RCC 7860 (cell line): ENCODE data around the gene SULF2.

Experiments used
- DNase-seq: peaks from one replicate; pipeline ENCODE4 v3.0.0-alpha.2; 2015; ENCODE audit warnings: low spot score
- FAIRE-seq: peaks from 2 replicates; lab custom pipeline; 2012; peaks lifted over from hg19 to GRCh38; lab: Jason Lieb, UNC

SULF2 gene

DNA sequence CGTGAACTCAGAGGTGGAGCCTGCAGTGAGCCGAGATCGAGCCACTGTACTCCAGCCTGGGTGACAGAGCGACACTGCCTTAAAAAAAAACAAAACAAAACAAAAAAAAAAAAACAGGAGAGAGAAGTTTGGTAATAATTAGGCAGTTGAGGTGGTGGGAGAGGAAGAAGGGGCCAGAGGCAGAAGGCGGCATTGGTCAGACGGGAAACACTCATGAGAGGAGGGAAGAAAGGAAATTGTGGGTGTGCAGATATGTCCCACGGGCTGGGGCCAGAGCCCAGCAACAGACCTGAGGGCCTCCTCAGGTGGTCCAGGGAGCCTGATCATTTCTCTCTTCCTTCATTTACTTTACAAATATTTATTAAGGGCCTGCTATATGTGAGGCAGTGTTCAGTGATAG lies 20.0 kb downstream of the SULF2 start:
- FAIRE-seq: no peak
- no peak for DNase-seq

DNA sequence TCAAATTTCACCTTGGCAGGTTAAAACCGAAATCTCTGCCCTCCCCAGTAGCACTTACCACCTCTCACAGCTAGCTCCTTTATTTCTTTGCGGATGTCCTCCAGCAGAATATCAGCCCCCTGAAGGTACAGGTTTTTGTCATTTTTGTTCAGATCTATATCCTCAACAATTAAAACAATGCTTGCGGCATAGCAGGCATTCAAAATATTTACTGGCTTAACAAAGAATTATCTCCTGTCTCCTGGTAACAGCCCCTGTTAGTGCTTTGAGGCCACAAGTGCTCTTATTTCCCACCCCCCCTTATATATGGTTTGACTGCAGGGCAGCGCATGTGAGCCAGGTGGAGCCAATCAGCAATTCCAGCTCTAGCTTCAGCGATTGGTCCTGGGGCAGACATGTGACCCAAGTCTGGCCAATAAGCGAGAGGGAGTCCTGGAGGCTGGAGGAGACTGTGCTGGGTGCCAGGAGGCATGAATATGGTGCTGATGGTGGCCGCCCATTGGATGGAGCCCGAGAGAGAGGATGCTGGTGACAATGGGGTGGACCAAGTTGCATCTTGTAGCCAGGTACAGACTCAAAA lies 21.0 kb downstream of the SULF2 start:
- FAIRE-seq (no peak), DNase-seq (no peak)

DNA sequence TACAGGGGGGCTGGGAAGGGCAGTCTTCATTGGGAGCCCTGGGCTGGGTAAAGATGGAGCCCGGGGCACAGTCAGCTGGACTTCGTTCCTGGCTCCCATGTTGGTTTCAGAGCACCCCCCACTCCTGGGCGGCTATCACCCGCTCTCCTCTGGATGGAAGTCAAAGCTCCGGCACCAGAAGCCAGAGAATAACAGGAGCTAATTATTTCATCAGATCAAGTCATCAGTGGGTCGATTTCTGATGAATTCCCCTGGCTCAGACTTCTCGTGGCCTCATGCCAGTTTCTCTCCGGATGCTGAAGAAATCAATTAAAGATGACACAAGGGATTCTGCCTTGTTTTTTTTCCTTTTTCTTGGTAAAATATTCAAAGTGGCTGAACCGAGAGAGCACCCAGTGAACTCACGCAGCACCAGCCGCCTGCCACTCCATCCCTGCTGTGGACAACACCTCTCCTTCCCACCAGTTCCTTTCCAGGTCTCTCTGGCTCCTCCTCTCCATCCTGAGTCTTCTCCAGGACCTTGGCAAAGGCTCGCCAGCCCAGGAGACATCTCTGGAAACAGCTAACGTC lies 22.5 kb downstream of the SULF2 start:
- DNase-seq: no peak
- no peak for FAIRE-seq

DNA sequence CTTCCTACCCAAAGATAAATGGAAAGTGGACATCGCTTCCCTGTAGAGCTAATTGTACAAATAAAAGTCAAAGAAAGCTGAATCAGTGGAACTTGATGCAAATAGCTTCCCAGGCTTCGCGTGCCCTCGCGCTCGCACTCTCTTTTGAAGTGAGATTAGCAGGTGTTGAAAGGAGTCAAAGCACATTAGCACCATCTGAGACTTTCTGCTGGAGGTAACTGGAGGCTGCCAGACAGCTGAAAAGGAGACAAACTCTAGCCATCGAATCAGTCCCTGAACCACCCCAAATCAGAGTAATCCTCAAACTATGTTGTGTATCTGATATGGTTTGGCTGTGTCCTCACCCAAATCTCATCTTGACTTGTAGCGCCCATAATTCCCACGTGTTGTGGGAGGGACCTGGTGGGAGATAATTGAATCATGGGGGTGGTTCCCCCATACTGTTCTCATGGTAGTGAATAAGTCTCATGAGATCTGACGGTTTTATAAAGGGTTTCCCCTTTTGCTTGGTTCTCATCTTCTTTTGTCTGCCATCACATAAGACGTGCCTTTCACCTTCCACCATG lies 23.7 kb downstream of the SULF2 start:
- DNase-seq: no peak
- no peak for FAIRE-seq

DNA sequence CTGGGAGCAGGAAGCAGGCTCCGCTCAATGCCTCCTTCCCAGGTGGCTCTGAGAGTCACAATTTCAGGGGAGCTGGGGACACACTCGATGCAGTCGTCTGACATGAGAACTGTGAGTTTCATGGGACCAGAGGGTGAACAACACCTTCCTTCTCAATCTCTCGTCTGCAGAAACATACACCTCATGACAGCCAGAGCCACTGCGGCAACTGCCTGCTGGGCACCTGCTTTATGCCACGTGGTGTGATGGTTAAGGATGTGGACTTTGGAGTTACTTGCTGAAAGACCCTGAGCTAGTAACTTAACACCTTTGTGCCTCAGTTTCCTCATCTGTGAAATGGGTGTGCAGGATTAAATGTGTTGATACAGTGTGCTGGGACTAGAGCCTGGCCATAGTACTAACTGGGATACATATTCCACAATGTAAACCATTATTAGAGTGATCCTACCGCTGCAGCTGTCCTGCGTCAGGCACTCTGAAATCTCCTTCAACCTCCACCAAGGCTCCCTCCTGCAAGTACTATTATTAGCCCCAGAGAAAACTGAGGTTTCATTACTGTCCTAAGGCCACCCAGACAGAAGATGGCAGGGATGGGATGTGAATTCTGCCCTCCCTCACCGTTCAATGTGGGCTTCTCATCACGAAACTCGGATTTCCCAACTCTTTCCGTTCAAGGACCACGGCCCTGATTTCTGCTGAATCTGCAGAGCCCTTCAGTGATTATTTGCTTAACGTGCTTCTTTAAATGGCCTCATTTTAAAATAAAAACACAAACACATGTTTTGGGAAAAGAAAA lies 24.4 kb downstream of the SULF2 start:
- no peak for DNase-seq
- no peak for FAIRE-seq

DNA sequence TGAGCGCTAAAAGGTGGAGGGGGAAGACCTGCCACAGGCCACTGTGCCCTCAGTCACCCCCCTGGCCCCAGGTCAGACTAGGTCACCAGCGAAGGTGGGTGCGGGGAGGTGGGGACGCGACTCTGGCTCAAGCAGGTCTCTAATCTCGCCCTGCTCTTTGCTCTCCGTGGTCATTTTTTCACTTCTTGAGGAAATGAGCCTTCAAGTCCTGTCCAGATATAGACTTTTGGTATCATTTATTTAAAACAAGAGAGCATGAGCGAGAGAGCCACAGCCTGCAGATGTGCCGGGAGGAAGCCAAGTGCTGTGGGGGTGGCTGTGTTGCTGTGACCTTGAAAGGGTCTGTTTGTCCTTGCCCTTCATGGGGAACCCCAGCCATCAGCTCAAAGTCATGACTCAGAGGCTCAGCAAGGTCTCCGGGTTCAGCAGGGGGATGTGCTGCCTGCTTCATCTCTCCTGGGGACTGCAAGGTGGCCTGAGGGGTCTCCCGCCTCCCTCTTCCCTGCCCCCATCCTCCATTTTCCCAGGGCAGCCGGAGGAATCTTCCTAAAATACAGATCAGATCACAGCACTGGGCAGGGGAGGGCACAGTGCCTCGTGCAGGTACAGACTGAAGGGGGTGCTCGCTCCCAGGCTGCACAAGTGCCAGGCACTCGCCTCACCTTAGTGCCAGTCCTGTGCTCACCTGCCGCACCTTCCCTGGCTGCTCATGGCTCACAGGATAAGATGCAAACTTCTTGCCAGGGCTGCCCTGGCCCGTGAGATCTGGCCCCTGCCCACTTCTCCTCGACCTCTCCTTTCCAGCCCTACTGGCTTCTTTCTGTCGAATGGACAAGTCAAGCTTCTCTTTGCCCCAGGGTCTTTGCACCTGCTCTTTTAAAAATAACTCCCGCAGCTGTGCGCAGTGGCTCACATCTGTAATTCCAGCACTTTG lies 26.5 kb downstream of the SULF2 start:
- no peak for FAIRE-seq
- no peak for DNase-seq

DNA sequence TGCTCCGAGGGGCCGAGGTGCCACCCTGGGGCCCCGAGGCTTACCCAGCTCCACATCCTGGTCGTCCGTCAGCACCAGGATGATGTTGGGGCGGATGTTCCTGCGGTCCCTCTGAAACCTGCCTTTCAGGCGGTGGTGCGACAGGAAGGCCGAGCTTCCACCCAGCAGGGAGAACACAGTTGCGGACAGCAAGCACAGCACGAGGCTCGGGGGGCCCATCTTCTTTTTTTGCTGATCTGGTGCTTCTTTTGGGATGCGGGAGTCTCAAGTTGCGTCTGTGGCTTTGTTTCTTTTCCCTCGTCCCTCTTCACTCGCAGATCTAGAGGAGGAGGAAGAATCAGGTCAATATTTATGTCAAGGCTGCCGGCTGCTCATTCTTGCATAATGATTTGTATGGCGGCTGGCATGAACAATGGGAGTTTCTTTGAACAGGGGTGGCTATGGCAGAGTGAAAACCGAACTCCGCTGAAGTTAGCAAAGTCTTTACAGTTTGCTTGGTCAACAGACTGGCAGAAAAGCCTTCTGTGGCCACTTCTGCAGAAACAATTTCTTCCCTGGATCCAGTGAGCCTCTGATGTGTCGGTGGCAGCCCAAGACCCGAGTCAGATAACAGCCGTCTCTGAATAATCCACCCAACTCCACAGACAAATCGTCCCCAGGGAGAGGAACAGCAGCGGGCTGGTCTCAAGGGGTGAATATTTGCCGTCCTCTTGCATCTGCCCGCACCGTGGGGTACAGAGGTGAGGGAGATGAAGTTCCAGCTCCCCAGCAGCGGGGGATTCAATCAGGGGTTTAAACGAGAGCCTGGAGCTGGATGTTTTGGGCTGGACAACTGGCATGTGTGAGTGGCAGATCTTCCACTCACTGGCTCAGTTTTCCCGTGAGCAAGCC lies 27.9 kb downstream of the SULF2 start:
- no peak for FAIRE-seq
- no peak for DNase-seq

DNA sequence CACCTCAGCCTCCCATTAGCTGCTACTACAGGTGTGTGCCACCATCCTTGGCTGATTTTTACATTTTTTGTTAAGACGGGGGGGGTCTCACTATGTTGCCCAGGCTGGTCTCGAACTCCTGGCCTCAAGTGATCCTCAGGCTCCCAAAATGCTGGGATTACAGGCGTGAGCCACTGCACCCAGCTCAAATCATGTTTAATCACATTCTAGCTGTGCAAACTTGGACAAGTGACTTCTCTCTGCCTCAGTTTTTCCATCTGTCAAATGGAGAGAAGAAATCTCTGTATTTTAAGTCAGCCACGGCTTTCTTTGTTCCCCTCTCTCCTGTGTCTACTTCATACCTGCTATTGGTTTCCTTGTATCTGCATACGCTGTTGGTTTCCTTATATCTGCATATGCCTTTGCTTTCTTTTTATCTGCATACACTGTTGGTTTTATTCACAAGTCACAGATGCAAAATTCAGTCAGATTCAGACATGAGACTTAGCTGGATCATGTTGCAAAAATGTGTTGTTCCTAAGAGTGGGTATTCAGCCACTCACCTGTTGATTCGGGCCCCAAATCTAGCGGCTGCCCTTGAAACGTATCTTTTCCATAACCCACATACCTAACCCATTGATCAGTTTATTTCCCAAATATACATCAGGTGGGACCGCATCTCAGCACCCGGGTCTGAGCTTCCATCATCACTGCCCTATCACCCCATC lies 30.2 kb downstream of the SULF2 start:
- no peak for FAIRE-seq
- no peak for DNase-seq

DNA sequence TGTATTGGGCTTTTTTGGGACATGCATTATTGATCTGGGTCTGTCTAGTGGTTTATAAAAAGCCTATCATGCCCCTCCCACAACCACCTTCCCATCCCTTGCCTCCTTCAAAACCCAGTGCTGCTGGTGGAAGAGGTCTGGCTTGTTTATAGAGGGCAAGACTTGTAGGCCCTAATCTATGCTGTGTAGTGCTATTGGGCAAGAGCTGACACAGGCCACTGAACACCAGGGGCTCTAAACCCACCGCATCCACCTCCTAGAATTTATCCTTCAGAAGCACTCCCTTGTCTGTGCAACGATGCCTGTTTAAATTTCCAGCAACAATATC lies 30.9 kb downstream of the SULF2 start:
- no peak for DNase-seq

DNA sequence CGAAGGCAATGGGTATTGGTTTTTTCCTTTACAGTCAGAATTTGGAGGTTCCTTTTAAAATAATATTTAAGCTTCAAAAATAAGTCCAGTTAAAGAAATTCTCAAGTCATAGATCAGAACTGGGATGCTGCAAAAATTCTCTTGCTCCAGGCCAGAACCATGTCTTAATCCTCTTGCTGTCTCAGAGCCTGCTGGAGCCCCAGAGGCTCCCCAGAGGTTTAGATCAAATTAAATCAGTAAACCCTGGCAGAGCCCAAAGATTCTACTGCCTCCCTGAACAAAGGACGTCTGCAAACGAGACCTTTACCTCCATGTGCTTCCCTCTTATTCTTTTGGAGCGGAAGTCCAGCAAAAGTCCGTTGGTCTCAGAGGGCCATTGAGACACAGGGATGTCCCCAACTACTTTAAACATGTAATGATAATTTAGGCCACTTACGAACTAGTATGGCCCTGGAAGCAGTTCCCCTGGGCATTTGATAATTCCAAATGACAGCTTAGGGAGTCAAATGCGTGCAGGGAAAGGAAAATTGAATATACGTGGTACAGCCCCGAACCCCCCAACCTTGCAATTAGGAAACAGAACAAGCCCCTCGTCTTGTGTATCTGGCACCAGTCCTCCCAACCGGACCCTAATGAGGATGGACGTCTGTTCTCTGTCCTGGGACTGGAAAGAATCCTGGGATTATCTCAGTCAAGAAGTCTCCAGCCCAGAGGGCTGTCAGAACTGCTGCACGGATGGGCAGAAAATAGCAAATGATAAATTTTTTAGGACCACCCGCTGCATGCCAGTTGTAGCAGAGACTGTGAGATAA lies 31.5 kb downstream of the SULF2 start:
- no peak for FAIRE-seq
- DNase-seq: no peak

More for the DNA sequence above, 30.9 kb downstream of the SULF2 start:
- FAIRE-seq: no peak

DNA sequence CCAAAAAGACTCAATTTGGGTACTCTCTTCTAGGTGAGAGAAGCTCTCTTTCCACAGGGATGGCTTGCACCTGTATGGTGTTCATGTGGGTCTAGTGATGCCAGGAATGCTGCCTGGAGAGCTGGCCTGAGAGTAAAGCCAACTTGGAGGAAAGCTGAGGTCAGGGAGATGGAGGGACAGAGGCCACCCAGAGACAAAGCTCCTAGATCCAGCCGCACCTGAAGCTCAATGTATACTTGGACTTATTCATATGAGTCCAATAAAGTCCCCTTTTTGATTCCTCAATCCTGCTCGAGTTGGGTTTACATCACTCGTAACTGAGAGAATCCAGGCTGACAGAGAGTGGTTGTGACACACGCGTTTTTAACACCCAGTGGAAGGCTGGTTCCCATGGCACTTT lies 33.8 kb downstream of the SULF2 start:
- FAIRE-seq (no peak), DNase-seq (no peak)

DNA sequence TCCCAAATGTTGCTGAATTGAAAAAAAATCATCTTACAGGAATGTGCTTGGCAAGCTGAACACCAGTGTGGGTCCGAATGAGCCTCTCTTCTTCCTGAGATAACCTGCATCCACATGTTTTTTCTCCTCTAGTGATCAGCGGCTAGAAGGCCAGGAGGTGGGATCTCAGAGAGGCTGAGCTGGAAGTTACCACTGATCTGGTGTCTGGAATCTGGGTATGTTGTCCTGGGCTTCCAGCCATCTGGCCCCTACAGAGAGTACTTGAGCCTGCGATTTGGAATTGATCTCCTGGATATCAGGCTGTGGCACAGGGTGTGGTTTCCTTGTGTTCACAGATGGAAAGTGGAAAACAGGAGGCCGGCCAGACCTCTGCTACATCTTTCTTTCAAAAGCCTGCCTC lies 35.9 kb downstream of the SULF2 start:
- DNase-seq (no peak), FAIRE-seq (no peak)

DNA sequence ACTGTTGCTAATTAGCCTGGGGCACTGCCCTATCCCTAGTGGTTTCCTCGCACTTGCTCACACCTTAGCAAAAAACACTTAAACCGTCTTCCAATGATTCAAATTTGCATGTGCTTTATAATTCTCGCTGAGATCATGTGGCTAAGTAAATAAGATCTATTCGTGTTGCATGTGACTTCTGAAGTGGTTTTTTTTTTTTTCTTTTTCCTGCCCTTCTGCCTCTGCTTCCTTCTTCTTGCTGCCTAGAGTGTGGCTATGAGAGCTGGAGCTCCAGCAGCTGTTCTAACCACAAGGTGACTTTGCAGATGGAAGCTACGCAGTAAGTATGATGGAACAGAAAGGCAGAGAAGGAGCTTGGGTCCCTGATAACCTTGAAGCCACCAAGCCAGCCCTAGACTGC lies 36.5 kb downstream of the SULF2 start:
- DNase-seq: no peak
- no peak for FAIRE-seq

DNA sequence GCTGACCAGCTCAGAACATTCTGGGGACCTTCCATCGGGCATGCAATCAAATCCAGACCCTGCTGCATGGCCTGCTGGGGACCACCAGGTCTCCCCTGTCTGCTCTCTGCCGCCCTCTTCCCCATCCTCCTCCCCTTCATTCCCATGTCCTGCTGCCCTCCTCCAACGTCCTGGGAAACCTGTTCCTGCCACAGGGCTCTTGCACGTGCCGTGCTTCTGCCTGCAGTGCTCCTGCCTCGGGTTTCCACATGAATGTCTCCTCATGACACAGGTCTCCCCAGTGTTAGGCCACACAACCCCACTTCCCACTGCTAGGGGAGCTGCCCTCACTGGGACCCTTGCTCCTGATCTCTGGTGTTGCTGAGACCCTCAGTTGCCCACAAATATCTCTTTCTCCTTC lies 37.2 kb downstream of the SULF2 start:
- FAIRE-seq (no peak), DNase-seq (no peak)

DNA sequence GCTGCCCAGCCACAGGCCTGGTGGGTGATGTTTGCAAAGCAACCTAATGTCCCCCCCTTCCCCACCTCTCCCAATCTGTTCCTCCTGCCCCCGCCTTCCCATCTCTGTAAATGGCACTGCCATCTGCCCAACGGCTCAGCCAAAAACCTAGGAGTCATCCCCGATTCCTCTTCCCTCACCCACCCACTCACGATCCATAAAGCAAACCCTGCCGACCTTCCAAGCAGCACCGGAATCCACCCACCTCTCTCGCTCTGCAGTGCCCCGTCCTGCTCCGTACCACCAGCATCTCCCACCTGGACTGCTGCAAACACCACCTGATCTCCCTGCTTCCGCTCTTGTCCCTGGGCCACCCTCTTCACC lies 37.6 kb downstream of the SULF2 start:
- DNase-seq: no peak
- no peak for FAIRE-seq

DNA sequence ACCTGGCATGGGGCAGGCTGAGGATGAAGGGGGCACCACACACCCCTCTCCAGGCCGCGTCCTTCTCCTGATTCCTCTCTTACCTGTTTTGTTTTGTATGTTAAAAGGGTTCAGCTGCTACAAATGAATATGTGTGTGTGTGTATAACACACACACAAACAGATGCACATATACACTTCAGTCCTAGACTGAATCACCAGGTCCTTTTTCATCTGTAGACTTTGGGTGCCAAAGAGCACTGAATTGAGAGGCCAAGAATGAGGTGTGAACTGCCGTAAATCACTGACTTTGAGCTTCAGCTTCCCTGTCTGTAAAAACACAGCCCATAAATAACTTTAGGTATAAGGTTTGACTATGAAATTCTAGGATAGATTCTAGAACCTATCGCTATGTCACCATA lies 40.5 kb downstream of the SULF2 start:
- DNase-seq (no peak), FAIRE-seq (no peak)

DNA sequence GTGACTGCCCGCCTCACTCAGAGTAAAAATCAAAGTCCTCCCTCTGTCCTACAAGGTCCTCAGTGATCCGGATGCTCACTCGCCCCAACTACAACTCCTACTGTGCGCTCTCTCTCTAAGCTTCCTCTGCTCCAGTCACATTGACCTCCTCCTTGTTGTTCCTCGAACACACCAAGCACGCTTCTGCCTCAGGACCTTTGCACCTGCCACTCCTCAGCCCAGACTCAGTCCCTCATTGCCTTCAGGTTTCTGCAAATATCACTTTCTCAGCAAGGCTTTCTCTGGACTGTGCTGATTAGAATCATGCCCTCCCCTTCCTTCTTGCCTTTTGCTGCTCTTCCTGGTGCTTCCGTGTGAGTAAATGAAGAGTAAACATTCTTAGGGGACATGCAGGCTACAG lies 41.6 kb downstream of the SULF2 start:
- DNase-seq: no peak
- FAIRE-seq: no peak

DNA sequence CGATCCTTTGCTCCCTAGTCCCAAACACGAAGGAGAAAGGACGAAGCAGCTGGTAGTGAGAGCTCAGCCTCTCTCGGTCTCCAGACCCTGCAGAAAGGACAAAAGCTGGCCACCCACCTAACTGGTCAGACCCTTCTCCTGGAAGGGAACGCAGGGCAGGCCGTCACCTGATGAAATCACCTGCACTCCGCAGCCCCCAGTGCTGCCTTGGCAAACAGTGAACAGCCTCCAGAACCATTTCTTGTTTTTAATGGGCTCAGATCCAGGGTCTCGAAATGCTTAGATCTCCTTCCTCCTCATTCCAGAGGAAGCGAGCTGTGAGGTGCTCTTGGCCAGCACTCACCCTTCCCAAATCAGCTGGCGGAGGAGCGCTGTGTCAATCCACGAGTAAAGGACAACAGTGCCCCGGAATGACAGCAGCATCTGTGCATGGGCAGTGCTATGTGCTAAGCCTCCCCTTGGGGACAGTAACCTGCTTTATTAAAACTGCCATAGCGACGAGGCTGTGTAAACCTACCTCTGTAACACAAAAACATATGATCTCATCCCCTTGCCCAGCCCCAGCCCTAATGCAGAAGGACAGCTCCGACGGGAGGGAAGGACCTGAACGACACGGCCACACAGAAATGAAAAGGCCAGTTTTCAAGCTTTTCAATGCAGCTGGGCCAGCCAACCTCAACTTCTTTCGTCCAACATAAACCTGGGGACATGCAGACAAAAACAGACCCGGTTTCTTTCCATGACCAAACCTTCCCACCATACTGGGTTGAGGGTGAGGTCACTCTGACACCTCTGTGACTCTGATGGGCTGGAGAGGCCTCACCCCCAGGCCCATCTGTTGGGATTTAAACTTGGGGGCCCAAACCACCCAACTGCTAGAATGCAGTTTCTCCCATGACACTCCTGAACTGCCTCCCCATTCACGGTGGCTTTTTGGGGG lies 43.3 kb downstream of the SULF2 start:
- no peak for DNase-seq
- FAIRE-seq: no peak
